ENCODE results near the gene PRICKLE3.

- TF ChIP-seq CTCF (IDR thresholded peaks at IDR 0.05; ENCODE audit: low read depth, low read length) (no peak), EZH2phosphoT487 (IDR thresholded peaks at IDR 0.05; ENCODE audit: low read depth) (no peak)
These were observed 19.0 kb downstream of the PRICKLE3 start for GRCh38 chrX:49166914-49167739.

Measured in OCI-LY3 (cell line).